B cell (primary cell): ENCODE measurements around the gene CD244. TPM values are rescaled to one million over a fixed set of nuclear protein-coding genes. Genes with fewer than 3 reads are reported as not detected.

Experiments used
- ATAC-seq: fragments of 200-7000 bp; cut with Tn5 transposase; one replicate; pipeline ENCODE4 v1.10.0; 2021; ENCODE audit warnings: low read depth, mild to moderate bottlenecking, moderate number of reproducible peaks, moderate library complexity
- CTCF ChIA-PET: fragments of 350-600 bp; sonication (Branson Sonifier 250); formaldehyde crosslinking; loops from one replicate; lab custom pipeline; 2021; ENCODE audit warnings: antibody characterized with exemption, inconsistent platforms; lab: Charles Lee
- POLR2A ChIA-PET: fragments of 350-600 bp; sonication (Branson Sonifier 250); formaldehyde crosslinking; loops from one replicate; lab custom pipeline; 2021; ENCODE audit warnings: antibody characterized with exemption; lab: Charles Lee
- DNase-seq: peaks from one replicate; pipeline ENCODE4 v3.0.0; 2013
- H2AFZ ChIP-seq: 2 replicates; pipeline ENCODE4 v1.6.1; 2012; ENCODE audit warnings: mild to moderate bottlenecking, low read depth, low read length; ENCODE audit not compliant: insufficient read depth, poor library complexity, severe bottlenecking
- H3K27ac ChIP-seq, 2 donors: 1 replicate in 1 of 2; 2 replicates in 1 of 2; pipeline ENCODE4 v1.5.1; 2012 to 2013; ENCODE audit warnings: low read length in 2 of 2, mild to moderate bottlenecking in 2 of 2, moderate library complexity in 1 of 2
- H3K27me3 ChIP-seq, 4 experiments: fragments of 200-600 bp in 1 of 4; sonication (generic) in 1 of 4; replicated peaks in 1 of 4; 1 replicate in 2 of 4; 2 replicates in 2 of 4; pipeline versions ENCODE4 v1.6.1 to v1.7.0; 2013 to 2016; ENCODE audit warnings: low read length in 3 of 4, mild to moderate bottlenecking in 2 of 4, mixed read lengths in 1 of 4, moderate library complexity in 1 of 4; ENCODE audit not compliant: insufficient read depth in 4 of 4, control insufficient read depth in 3 of 4; ENCODE audit errors: control extremely low read depth in 1 of 4
- H3K36me3 ChIP-seq, 2 experiments: replicated peaks in 1 of 2; 1 replicate in 1 of 2; 2 replicates in 1 of 2; pipeline versions ENCODE4 v1.6.1 to v1.7.1; 2013; ENCODE audit warnings: low read length in 1 of 2; ENCODE audit not compliant: insufficient read depth in 2 of 2, control insufficient read depth in 1 of 2; ENCODE audit errors: control extremely low read depth in 1 of 2, extremely low read depth in 1 of 2
- H3K4me1 ChIP-seq, 2 donors: fragments of 200-600 bp in 1 of 2; sonication (generic) in 1 of 2; 1 replicate in 1 of 2; 2 replicates in 1 of 2; pipeline versions ENCODE4 v1.5.1 to v1.6.1; 2013 to 2017; ENCODE audit warnings: low read length in 2 of 2; ENCODE audit not compliant: control insufficient read depth in 2 of 2, insufficient read depth in 2 of 2
- H3K4me2 ChIP-seq: replicated peaks from 2 replicates; pipeline ENCODE3; 2012; ENCODE audit warnings: mild to moderate bottlenecking, low read depth, low read length; ENCODE audit not compliant: poor library complexity, severe bottlenecking
- H3K4me3 ChIP-seq, 5 experiments: fragments of 200-600 bp in 1 of 5; sonication (generic) in 1 of 5; 1 replicate in 3 of 5; 2 replicates in 2 of 5; pipeline versions ENCODE4 v1.5.1 to v1.7.0; 2011 to 2016; ENCODE audit warnings: low read length in 4 of 5, mild to moderate bottlenecking in 4 of 5, low read depth in 2 of 5, control low read depth in 1 of 5, moderate library complexity in 1 of 5; ENCODE audit not compliant: insufficient read depth in 1 of 5; ENCODE audit errors: control extremely low read depth in 1 of 5, extremely low read depth in 1 of 5
- H3K79me2 ChIP-seq: fragments of 200-600 bp; sonication (generic); one replicate; pipeline ENCODE4 v1.6.0; 2016; ENCODE audit warnings: low read length; ENCODE audit not compliant: control insufficient read depth, insufficient read depth
- H3K9ac ChIP-seq: fragments of 200-600 bp; sonication (generic); 2 replicates; pipeline ENCODE4 v1.6.1; 2017; ENCODE audit warnings: mild to moderate bottlenecking, low read length, moderate library complexity
- H3K9me3 ChIP-seq, 3 donors: one replicate each; pipeline versions ENCODE4 v1.6.1 to v1.7.1; 2013; ENCODE audit warnings: low read length in 2 of 3; ENCODE audit not compliant: control insufficient read depth in 2 of 3, insufficient read depth in 1 of 3; ENCODE audit errors: control extremely low read depth in 1 of 3
- H4K20me1 ChIP-seq: 2 replicates; pipeline ENCODE4 v1.6.0; 2012; ENCODE audit warnings: mild to moderate bottlenecking, low read length; ENCODE audit not compliant: insufficient read depth, control insufficient read depth, poor library complexity, severe bottlenecking
- H3K27ac Mint-ChIP-seq: one replicate; pipeline ENCODE4 v1.8.0; 2021; ENCODE audit warnings: mixed read lengths
- H3K27me3 Mint-ChIP-seq: one replicate; pipeline ENCODE4 v1.8.0; 2021; ENCODE audit warnings: mixed read lengths
- H3K4me1 Mint-ChIP-seq: one replicate; pipeline ENCODE4 v1.8.0; 2021; ENCODE audit warnings: mixed read lengths
- H3K4me3 Mint-ChIP-seq: one replicate; pipeline ENCODE4 v1.8.0; 2021; ENCODE audit warnings: mixed read lengths
- H3K9me3 Mint-ChIP-seq: one replicate; pipeline ENCODE4 v1.8.0; 2022; ENCODE audit warnings: mixed read lengths; ENCODE audit not compliant: insufficient read depth
- EZH2 ChIP-seq: IDR thresholded peaks from 2 replicates; pipeline ENCODE4 v1.6.1; 2012; ENCODE audit warnings: borderline replicate concordance, low read depth, mild to moderate bottlenecking, moderate library complexity, low read length; ENCODE audit not compliant: insufficient read depth, poor library complexity, severe bottlenecking
- WGBS: methylation state at CpG from one replicate; pipeline ENCODE4 v1.1.5; 2013; ENCODE audit warnings: missing lambda C conversion rate; ENCODE audit not compliant: insufficient coverage; 5-methylcytosine and 5-hydroxymethylcytosine counted together
- intact Hi-C: fragments of 100-400 bp; cut with micrococcal nuclease; formaldehyde crosslinking; loops from one replicate; pipeline ENCODE4 v1.10.0; 2022
- polyA plus RNA-seq: library from polyadenylated mRNA; depleted of rRNA; stranded (reverse); fragments of >200 nt; gene quantifications from 2 replicates; pipeline ENCODE4 v1.2.3, GENCODE V29; 2012
- total RNA-seq, 2 donors: library from RNA; stranded (reverse); fragments of 120-200 nt in 1 of 2; gene quantifications; 1 replicate in 1 of 2; 2 replicates in 1 of 2; pipeline versions ENCODE4 v1.2.3 to v1.2.4, GENCODE V29; 2013 to 2022
- TF ChIP-seq, protein P1 (sequence below): fragments of 200-600 bp; IDR thresholded peaks from one replicate; pipeline ENCODE4 v1.8.0; 2022; ENCODE audit warnings: antibody characterized with exemption, mild to moderate bottlenecking

Gene CD244
- total and polyA plus RNA-seq, 2 donors (not counting 1 experiment from before 2014, with no cell fraction given): 0.31 TPM; not detected in 1

DNA sequence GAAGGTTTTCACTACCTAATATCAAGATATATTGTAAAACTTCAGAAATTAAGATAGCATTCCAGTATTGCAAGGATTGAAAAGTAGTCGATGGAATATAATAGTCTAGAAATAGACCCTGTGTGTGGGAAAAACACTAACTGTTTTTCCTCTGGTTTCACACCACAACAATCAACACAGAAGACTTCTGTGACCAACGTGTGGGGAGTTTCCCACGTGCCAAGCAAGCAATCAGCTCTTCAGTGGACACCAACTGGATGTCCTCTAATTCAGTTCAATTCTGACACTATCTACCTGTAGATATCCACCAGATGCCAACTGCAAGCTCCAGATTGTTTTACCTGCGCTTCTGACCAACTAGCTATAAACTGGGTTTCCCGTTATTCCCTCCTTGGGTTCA, 12.1 kb downstream of the CD244 start:
- Histone ChIP-seq H3K27ac (no peak overlapping the region), H3K4me3 (no peak overlapping the region), H4K20me1 (no peaks in the 10 kb centered on the region), H2AFZ (no peak overlapping the region), H3K4me1 (no peaks in the 10 kb centered on the region), H3K27me3 (peaks cover 0 to 5% (median 0%) of the 10 kb centered on the region in 4 experiments), H3K9me3 (peaks cover 1 to 6% (median 4%) of the 10 kb centered on the region in 3 donors), H3K79me2 (no peaks in the 10 kb centered on the region), H3K9ac (no peak overlapping the region), H3K36me3 (no peaks in the 10 kb centered on the region), H3K4me2 (no peak overlapping the region)
- ATAC-seq (no peak), DNase-seq (no peak)
- no peak for TF ChIP-seq EZH2
- TF ChIP-seq, protein P1, sequence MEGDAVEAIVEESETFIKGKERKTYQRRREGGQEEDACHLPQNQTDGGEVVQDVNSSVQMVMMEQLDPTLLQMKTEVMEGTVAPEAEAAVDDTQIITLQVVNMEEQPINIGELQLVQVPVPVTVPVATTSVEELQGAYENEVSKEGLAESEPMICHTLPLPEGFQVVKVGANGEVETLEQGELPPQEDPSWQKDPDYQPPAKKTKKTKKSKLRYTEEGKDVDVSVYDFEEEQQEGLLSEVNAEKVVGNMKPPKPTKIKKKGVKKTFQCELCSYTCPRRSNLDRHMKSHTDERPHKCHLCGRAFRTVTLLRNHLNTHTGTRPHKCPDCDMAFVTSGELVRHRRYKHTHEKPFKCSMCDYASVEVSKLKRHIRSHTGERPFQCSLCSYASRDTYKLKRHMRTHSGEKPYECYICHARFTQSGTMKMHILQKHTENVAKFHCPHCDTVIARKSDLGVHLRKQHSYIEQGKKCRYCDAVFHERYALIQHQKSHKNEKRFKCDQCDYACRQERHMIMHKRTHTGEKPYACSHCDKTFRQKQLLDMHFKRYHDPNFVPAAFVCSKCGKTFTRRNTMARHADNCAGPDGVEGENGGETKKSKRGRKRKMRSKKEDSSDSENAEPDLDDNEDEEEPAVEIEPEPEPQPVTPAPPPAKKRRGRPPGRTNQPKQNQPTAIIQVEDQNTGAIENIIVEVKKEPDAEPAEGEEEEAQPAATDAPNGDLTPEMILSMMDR: no peak
- intact Hi-C loops: no loop called here
- no peak overlapping the region for H3K4me3 Mint-ChIP-seq
- peaks cover 5% of the 10 kb centered on the region for H3K27me3 Mint-ChIP-seq
- no peaks in the 10 kb centered on the region for H3K9me3 Mint-ChIP-seq
- 74% methylated on average over 4 of the region's 5 CpGs for WGBS
- no peaks in the 10 kb centered on the region for H3K4me1 Mint-ChIP-seq
- H3K27ac Mint-ChIP-seq: no peak overlapping the region
- ChIA-PET CTCF (interaction anchor here (1.0 to 1.1 kb wide), 2 partner anchors 13 to 101 kb away, joined by 3 read pairs; no protein-coding TSS in a partner anchor), POLR2A (no interaction called here)

DNA sequence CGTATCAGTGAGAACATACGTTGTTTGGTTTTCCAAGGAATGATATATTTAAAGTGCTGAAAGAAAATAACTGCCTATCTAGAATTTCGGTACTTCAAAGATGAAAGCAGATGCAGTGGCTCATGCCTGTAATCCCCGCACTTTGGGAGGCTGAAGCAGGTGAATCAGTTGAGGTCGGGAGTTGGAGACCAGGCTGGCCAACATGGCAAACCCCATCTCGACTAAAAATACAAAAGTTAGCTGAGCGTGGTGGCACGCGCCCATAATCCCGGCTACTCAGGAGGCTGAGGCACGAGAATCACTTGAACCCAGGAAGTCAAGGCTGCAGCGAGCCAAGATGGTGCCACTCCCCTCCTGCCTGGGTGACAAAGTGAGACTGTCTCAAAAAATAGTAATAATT, 16.4 kb downstream of the CD244 start:
- Mint-ChIP-seq H3K27me3 (peaks cover 5% of the 10 kb centered on the region), H3K9me3 (no peaks in the 10 kb centered on the region), H3K4me3 (no peak overlapping the region), H3K4me1 (peaks cover 4% of the 10 kb centered on the region), H3K27ac (no peak overlapping the region)
- Histone ChIP-seq H3K27ac (no peak overlapping the region), H3K9me3 (peaks cover 0 to 9% (median 5%) of the 10 kb centered on the region in 3 donors), H4K20me1 (no peaks in the 10 kb centered on the region), H3K9ac (no peak overlapping the region), H3K79me2 (no peaks in the 10 kb centered on the region), H3K36me3 (no peaks in the 10 kb centered on the region), H3K4me2 (no peak overlapping the region), H3K4me1 (peaks cover 4 to 6% of the 10 kb centered on the region in 2 donors), H2AFZ (no peak overlapping the region), H3K4me3 (no peak overlapping the region), H3K27me3 (no peaks in the 10 kb centered on the region)
- TF ChIP-seq, protein P1: no peak
- TF ChIP-seq EZH2: no peak
- 100% methylated on average over 9 of the region's 12 CpGs for WGBS
- DNase-seq (no peak), ATAC-seq (no peak)
- intact Hi-C loops: no loop called here
- ChIA-PET CTCF (interaction anchor here (1.4 to 1.6 kb wide), 2 partner anchors 9 to 15 kb away, joined by 3 to 4 read pairs; no protein-coding TSS in a partner anchor), POLR2A (no interaction called here)
